ELF-1 (cell line): ENCODE results near the gene RNF111.
"Not testable (repeated sequence)": the region's sequence is repeated elsewhere in the genome, so short reads cannot be mapped to it uniquely, and the experiment has no call there.

Experiments used
- DNase-seq: peaks from one replicate; pipeline ENCODE4 v3.0.0-alpha.2; 2016; ENCODE audit warnings: low read depth, low spot score

Gene RNF111

DNA sequence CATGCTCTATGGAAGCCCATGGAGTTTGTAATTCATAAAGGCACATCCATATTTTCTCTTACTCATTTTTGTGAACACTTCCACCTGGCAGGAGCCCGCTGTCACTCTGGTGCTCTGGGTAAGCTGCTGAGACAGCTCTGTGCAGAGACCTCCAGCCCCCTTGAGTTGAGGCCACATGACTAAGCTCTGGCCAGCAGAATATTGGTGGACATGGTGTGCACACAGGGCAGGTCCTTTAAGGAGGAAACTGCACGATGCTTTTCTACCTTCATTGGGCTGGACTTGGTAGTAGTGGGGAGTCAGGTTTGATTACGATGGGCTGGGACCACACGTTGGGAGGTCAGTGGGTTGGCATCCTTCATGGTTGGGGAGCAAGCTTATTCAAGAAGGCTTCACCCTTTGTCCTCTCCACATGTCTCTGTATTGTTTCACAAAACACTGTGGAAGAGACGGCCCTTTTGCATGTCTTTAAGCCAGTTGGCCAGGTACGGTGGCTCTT, 146.5 kb downstream of the RNF111 start:
- DNase-seq = no peak

DNA sequence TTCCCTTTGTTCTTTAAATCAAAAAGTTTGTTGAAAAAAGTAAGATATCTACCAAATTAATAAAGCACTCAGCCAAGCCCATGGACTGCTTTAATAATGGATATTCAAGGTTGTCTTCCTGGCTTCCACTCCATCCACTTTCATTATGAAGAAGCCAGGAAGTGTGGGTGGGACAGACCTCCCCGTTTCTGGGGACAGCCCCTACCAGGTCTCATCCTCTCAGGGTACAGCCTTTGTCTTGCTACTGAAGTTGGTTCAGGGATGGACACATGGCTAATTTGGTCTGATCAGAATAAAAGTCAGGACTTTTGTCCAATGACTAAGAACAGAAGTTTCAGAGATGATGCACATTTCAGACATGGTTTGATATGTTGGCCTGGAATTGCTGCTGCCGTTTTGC, 150.1 kb downstream of the RNF111 start:
- no peak for DNase-seq

DNA sequence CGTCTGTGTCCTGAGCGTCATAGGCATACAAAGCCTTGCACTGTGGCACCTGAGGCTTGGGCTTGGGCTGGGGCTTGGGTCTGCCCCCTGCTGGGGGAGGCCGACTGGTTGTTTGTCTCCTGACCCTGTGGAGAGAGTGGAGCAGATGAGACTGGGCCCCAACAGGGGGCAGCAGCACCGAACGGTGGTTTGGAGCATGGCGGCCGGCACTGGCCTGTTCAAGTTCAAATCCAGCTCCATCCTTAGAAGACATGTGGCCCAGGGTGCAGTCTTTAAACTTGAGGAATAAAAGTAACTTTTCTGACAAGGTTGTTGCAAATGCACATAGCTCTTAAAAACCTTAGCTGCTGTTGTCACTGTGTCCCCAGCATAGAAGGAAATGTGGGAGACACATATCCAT, 150.8 kb downstream of the RNF111 start:
- peak; percentile 89 for DNase-seq

GRCh38 chr15:59140422-59141226, 153.2 kb downstream of the RNF111 start:
- DNase-seq = no peak

- no peak for DNase-seq
Observed at GRCh38 chr15:59143281-59143680, 155.8 kb downstream of the RNF111 start.

DNA sequence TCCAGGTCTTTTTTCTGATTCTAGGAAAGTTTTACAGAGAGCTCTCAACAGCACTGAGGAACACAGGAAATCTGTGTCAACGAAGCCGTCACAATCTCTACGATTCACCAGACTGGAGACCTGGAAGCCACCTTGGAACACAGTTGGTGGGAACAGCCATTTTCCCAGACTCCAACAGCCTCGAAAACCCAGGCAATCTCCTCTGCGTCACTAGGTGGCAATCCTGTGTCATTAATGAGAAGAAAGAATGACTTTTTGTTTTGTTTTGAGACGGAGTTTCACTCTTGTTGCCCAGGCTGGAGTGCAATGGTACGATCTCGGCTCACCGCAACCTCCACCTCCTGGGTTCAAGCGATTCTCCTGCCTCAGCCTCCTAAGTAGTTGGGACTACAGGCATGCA, 157.1 kb downstream of the RNF111 start:
- DNase-seq = not testable (repeated sequence)
